T47D (cell line): ENCODE measurements around the gene KCNAB1.

Experiments used
- DNase-seq, 2 experiments: peaks; one replicate each; pipeline versions ENCODE4 v3.0.0 to v3.0.0-alpha.2; 2011 to 2012; ENCODE audit warnings: low read depth in 1 of 2, low spot score in 1 of 2
- JUND ChIP-seq: IDR thresholded peaks from 2 replicates; pipeline ENCODE4 v1.6.1; 2012; ENCODE audit warnings: low read depth
- in situ Hi-C: cut with HindIII; loops from 2 replicates; pipeline ENCODE4 v1.10.0; 2016; ENCODE audit warnings: low sequenced_read_pairs, low pct_unique_long_range_greater_than_20kb

KCNAB1 gene

GRCh38 chr3:156171281-156172267 lies 51.2 kb downstream of the KCNAB1 start:
- DNase-seq = peak in 1 of 2 experiments; percentile 15
- TF ChIP-seq JUND = no peak
- in situ Hi-C loops = no loop called here

GRCh38 chr3:156172536-156172935 lies 52.2 kb downstream of the KCNAB1 start:
- in situ Hi-C loops = no loop called here
- no peak for TF ChIP-seq JUND
- DNase-seq = no peak

GRCh38 chr3:156174229-156174847 lies 54.0 kb downstream of the KCNAB1 start:
- in situ Hi-C loops = no loop called here
- no peak for TF ChIP-seq JUND
- DNase-seq = peak; percentile 57 to 84

GRCh38 chr3:156175570-156175969 lies 55.2 kb downstream of the KCNAB1 start:
- DNase-seq = no peak
- in situ Hi-C loops = no loop called here
- no peak for TF ChIP-seq JUND

- no peak for DNase-seq
- in situ Hi-C loops = no loop called here
- TF ChIP-seq JUND = no peak
These were observed 55.7 kb downstream of the KCNAB1 start for GRCh38 chr3:156176048-156176447.

- DNase-seq = no peak
- no peak for TF ChIP-seq JUND
These were observed 56.3 kb downstream of the KCNAB1 start for GRCh38 chr3:156176629-156177210.

GRCh38 chr3:156180077-156180476 lies 59.7 kb downstream of the KCNAB1 start:
- no peak for DNase-seq
- in situ Hi-C loops = no loop called here
- no peak for TF ChIP-seq JUND

More at GRCh38 chr3:156176629-156177210, 56.3 kb downstream of the KCNAB1 start:
- in situ Hi-C loops = no loop called here

- in situ Hi-C loops = no loop called here
- DNase-seq = no peak
- TF ChIP-seq JUND = no peak
These were observed 61.1 kb downstream of the KCNAB1 start for GRCh38 chr3:156181509-156181908.

- no peak for TF ChIP-seq JUND
These were observed 63.0 kb downstream of the KCNAB1 start for GRCh38 chr3:156183396-156183795.

GRCh38 chr3:156184156-156184555 lies 63.8 kb downstream of the KCNAB1 start:
- no peak for DNase-seq
- in situ Hi-C loops = no loop called here
- TF ChIP-seq JUND = no peak

More at GRCh38 chr3:156183396-156183795, 63.0 kb downstream of the KCNAB1 start:
- DNase-seq = no peak
- in situ Hi-C loops = no loop called here

- DNase-seq = no peak
These were observed 66.9 kb downstream of the KCNAB1 start for GRCh38 chr3:156187146-156187769.

GRCh38 chr3:156188757-156189156 lies 68.4 kb downstream of the KCNAB1 start:
- in situ Hi-C loops = no loop called here
- no peak for DNase-seq
- no peak for TF ChIP-seq JUND

More at GRCh38 chr3:156187146-156187769, 66.9 kb downstream of the KCNAB1 start:
- in situ Hi-C loops = no loop called here
- no peak for TF ChIP-seq JUND
